NCI-H1436 treated with DMSO at 0.1 percent for 48 hours (cell line): ENCODE results near the gene SPEM3.
"Not testable (repeated sequence)": the region's sequence is repeated elsewhere in the genome, so short reads cannot be mapped to it uniquely, and the experiment has no call there.

Source experiments
- DNase-seq: peaks from one replicate; lab custom pipeline; 2025; lab: John Stamatoyannopoulos, UW

SPEM3 gene

GRCh38 chr17:7442142-7442541 lies 13.5 kb downstream of the SPEM3 start:
- DNase-seq, result no peak

- no peak for DNase-seq
Observed at GRCh38 chr17:7443499-7444485, 15.1 kb downstream of the SPEM3 start.

- peak; percentile 69 for DNase-seq
Observed at GRCh38 chr17:7444682-7445618, 16.3 kb downstream of the SPEM3 start, which contains the start of gene CHRNB1. Gene CHRNB1, plus strand, starts transcription at chr17:7445061. Its CDS starts 67 bp downstream, at chr17:7445128.

- DNase-seq, result no peak
Observed at GRCh38 chr17:7445619-7445968, 16.9 kb downstream of the SPEM3 start.

GRCh38 chr17:7448461-7448860 lies 19.8 kb downstream of the SPEM3 start:
- no peak for DNase-seq

GRCh38 chr17:7459961-7460545 lies 31.4 kb downstream of the SPEM3 start:
- DNase-seq, result no peak

GRCh38 chr17:7460850-7461660 lies 32.4 kb downstream of the SPEM3 start:
- no peak for DNase-seq

GRCh38 chr17:7462474-7463371 lies 34.1 kb downstream of the SPEM3 start:
- DNase-seq, result no peak

GRCh38 chr17:7463372-7463846 lies 34.8 kb downstream of the SPEM3 start:
- DNase-seq, result no peak

GRCh38 chr17:7464081-7464480 lies 35.4 kb downstream of the SPEM3 start:
- no peak for DNase-seq

- no peak for DNase-seq
Observed at GRCh38 chr17:7465597-7466275, 37.1 kb downstream of the SPEM3 start.

GRCh38 chr17:7466318-7466638 lies 37.6 kb downstream of the SPEM3 start:
- no peak for DNase-seq

GRCh38 chr17:7466639-7467341 lies 38.1 kb downstream of the SPEM3 start:
- no peak for DNase-seq

- no peak for DNase-seq
Observed at GRCh38 chr17:7467498-7467897, 38.8 kb downstream of the SPEM3 start.

GRCh38 chr17:7468290-7468689 lies 39.6 kb downstream of the SPEM3 start:
- no peak for DNase-seq

- no peak for DNase-seq
Observed at GRCh38 chr17:7468804-7469389, 40.2 kb downstream of the SPEM3 start.

- DNase-seq, result not testable (repeated sequence)
Observed at GRCh38 chr17:7469843-7470242, 41.2 kb downstream of the SPEM3 start.

- not testable (repeated sequence) for DNase-seq
Observed at GRCh38 chr17:7470457-7470973, 41.9 kb downstream of the SPEM3 start.
